Hematopoietic multipotent progenitor cell (in vitro differentiated cells): ENCODE results near the gene NOXA1. TPM values are rescaled to one million over a fixed set of nuclear protein-coding genes. Genes with fewer than 3 reads are reported as not detected.
"Not testable (repeated sequence)": the region's sequence is repeated elsewhere in the genome, so short reads cannot be mapped to it uniquely, and the experiment has no call there.

Experiments
- DNase-seq, 3 donors: peaks; one replicate each; pipeline ENCODE4 v3.0.0-alpha.2; 2011 to 2015; ENCODE audit warnings: low read depth in 2 of 3, low spot score in 2 of 3
- total RNA-seq: library from RNA; depleted of rRNA; stranded (reverse); fragments of >200 nt; gene quantifications from one replicate; pipeline ENCODE4 v1.2.3, GENCODE V29; 2012

NOXA1 gene
- total RNA-seq, 1 donor, result 4.6 TPM

- DNase-seq, result not testable (repeated sequence)
These were observed 28.2 kb downstream of the NOXA1 start for GRCh38 chr9:137451264-137452005.

GRCh38 chr9:137452006-137452760 is 29.0 kb downstream of the NOXA1 start:
- DNase-seq, result peak in 1 of 3 donors; percentile 28

- DNase-seq, result no peak
These were observed 29.8 kb downstream of the NOXA1 start for GRCh38 chr9:137452761-137453642.

GRCh38 chr9:137453643-137454081 is 30.5 kb downstream of the NOXA1 start:
- DNase-seq, result peak in 2 of 3 donors; percentile 90 to 91

GRCh38 chr9:137454145-137454596 is 31.0 kb downstream of the NOXA1 start:
- peak in 2 of 3 donors; percentile 68 to 73 for DNase-seq

- DNase-seq, result peak in 1 of 3 donors; percentile 27
These were observed 31.6 kb downstream of the NOXA1 start for GRCh38 chr9:137454597-137455358.

- DNase-seq, result no peak
These were observed 32.3 kb downstream of the NOXA1 start for GRCh38 chr9:137455359-137455991.

GRCh38 chr9:137456061-137456863 is 33.1 kb downstream of the NOXA1 start:
- DNase-seq, result no peak

- no peak for DNase-seq
These were observed 33.7 kb downstream of the NOXA1 start for GRCh38 chr9:137456864-137457405.

- DNase-seq, result no peak
These were observed 34.4 kb downstream of the NOXA1 start for GRCh38 chr9:137457406-137458193.

GRCh38 chr9:137458194-137459151 is 35.3 kb downstream of the NOXA1 start:
- DNase-seq, result peak in 1 of 3 donors; percentile 38

GRCh38 chr9:137459152-137459600 is 36.0 kb downstream of the NOXA1 start, which contains the start of gene NSMF:
Gene NSMF (minus strand): TSS chr9:137459334. CDS start chr9:137459102, 232 bp downstream.
- DNase-seq, result peak; percentile 88 to 94 (median 92)

GRCh38 chr9:137459601-137460362 is 36.6 kb downstream of the NOXA1 start:
- no peak for DNase-seq

- no peak for DNase-seq
These were observed 37.4 kb downstream of the NOXA1 start for GRCh38 chr9:137460363-137461315.
